GM10248 (cell line): ENCODE data around the gene DRAM1.
"Not testable (repeated sequence)": the region's sequence is repeated elsewhere in the genome, so short reads cannot be mapped to it uniquely, and the experiment has no call there.

ENCODE experiments used
- CTCF ChIA-PET: fragments of 300-600 bp; sonication (Branson Sonifier 250); formaldehyde crosslinking; extraction: SDS; loops from one replicate; lab custom pipeline; 2021; ENCODE audit warnings: antibody characterized with exemption; lab: Yijun Ruan, JAX
- POLR2A ChIA-PET: fragments of 350-650 bp; sonication (Branson Sonifier 250); formaldehyde crosslinking; extraction: SDS; loops from one replicate; lab custom pipeline; 2020; ENCODE audit warnings: antibody characterized with exemption; lab: Yijun Ruan, JAX
- DNase-seq: peaks from one replicate; pipeline ENCODE4 v3.0.0; 2012; ENCODE audit errors: extremely low spot score
- TF ChIP-seq, protein P1 (sequence below): IDR thresholded peaks from 2 replicates; pipeline ENCODE4 v1.5.1; 2012; ENCODE audit warnings: mild to moderate bottlenecking, low read depth; ENCODE audit errors: extremely low read depth, missing control alignments, control extremely low read depth

The DRAM1 gene

GRCh38 chr12:101909646-101910045 lies 32.3 kb downstream of the DRAM1 start:
- TF ChIP-seq, protein P1, sequence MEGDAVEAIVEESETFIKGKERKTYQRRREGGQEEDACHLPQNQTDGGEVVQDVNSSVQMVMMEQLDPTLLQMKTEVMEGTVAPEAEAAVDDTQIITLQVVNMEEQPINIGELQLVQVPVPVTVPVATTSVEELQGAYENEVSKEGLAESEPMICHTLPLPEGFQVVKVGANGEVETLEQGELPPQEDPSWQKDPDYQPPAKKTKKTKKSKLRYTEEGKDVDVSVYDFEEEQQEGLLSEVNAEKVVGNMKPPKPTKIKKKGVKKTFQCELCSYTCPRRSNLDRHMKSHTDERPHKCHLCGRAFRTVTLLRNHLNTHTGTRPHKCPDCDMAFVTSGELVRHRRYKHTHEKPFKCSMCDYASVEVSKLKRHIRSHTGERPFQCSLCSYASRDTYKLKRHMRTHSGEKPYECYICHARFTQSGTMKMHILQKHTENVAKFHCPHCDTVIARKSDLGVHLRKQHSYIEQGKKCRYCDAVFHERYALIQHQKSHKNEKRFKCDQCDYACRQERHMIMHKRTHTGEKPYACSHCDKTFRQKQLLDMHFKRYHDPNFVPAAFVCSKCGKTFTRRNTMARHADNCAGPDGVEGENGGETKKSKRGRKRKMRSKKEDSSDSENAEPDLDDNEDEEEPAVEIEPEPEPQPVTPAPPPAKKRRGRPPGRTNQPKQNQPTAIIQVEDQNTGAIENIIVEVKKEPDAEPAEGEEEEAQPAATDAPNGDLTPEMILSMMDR: no peak
- ChIA-PET CTCF (interaction anchor here (1.0 to 2.0 kb wide), 2 partner anchors 9 to 160 kb away, joined by 3 to 6 read pairs; no protein-coding TSS in a partner anchor), POLR2A (no interaction called here)
- no peak for DNase-seq

- CTCF ChIA-PET: interaction anchor here (1.6 to 1.8 kb wide), 2 partner anchors 26 to 142 kb away, joined by 5 to 8 read pairs; no protein-coding TSS in a partner anchor
- TF ChIP-seq, protein P1: no peak
- POLR2A ChIA-PET: interaction anchor here (1.1 kb wide), 1 partner anchor 9 kb away, joined by 4 read pairs; no protein-coding TSS in a partner anchor
- DNase-seq: no peak
These were observed 38.5 kb downstream of the DRAM1 start for GRCh38 chr12:101915841-101916240.

DNA sequence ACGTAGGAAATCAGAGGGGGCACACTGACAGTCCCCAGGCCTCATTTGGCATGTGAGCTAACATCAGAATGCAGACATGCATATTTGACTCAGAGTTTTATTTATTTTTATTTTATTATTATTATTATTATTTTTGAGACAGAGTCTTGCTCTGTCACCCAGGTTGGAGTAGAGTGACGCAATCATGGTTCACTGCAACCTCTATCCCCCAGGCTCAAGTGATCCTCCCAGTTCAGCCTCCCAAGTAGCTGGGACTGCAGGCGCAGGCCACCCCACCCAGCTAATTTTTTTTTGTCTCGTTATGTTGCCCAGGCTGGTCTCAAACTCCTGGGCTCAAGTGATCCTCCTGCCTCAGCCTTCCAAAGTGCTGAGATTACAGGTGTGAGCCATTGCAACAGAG lies 41.4 kb downstream of the DRAM1 start:
- CTCF ChIA-PET: interaction anchor here (1.0 to 2.9 kb wide), 9 partner anchors 10 to 850 kb away, joined by 3 to 8 read pairs (median 6); no protein-coding TSS in a partner anchor
- DNase-seq, POLR2A ChIA-PET: not testable (repeated sequence)

GRCh38 chr12:101919447-101919846 lies 42.1 kb downstream of the DRAM1 start:
- POLR2A ChIA-PET: interaction anchor here (0.5 kb wide), 1 partner anchor 17 kb away, joined by 3 read pairs; no protein-coding TSS in a partner anchor
- CTCF ChIA-PET: interaction anchor here (1.1 to 2.9 kb wide), 6 partner anchors 10 to 564 kb away, joined by 3 to 8 read pairs (median 6); no protein-coding TSS in a partner anchor
- no peak for DNase-seq
- TF ChIP-seq, protein P1: no peak

DNA sequence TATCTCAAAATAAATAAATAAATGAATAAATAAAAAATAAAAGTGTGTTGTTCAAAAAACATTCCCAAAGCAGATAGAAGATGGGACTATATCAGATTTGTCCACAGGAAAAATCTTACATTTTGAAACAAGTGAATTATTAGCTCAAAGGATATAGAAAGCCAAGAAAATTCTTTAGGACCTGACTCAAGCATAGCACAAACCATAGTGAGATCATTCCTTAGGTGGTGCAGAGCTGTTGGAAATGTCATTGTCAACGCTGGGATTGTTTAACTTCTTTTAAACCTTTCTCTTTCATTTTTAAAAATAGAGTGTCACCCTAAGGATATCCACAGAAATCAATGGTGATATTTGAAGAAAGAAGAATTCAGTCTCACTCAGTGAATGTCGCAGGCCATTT lies 43.5 kb downstream of the DRAM1 start:
- ChIA-PET POLR2A (interaction anchor here (0.7 kb wide), 1 partner anchor 578 kb away, joined by 7 read pairs; no protein-coding TSS in a partner anchor), CTCF (interaction anchor here (1.1 to 2.0 kb wide), 6 partner anchors 9 to 896 kb away, joined by 3 to 6 read pairs (median 3); no protein-coding TSS in a partner anchor)
- no peak for DNase-seq
- TF ChIP-seq, protein P1: no peak

GRCh38 chr12:101923045-101923718 lies 45.8 kb downstream of the DRAM1 start:
- POLR2A ChIA-PET: no interaction called here
- CTCF ChIA-PET: interaction anchor here (0.7 to 1.0 kb wide), 2 partner anchors 9 to 43 kb away, joined by 3 read pairs; no protein-coding TSS in a partner anchor
- TF ChIP-seq, protein P1: no peak
- no peak for DNase-seq

DNA sequence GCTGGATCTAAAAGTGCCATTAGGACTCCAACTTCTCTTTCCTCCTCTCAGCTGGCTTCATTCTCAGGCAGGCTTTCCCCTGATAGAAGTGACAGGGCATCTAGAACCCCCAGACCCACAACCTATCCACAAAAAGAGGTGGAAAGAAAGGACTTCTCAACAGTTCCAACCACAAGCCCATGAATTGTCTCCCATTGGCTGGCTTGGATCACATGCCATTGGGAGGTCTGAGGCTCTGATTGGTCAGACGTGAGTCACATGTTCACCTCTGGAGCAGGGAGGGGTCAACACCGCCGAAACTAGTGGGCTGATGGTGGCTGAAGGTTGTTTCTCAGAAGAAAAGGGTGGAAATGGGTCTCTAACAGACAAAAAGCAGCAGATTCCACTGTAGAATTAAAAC lies 47.2 kb downstream of the DRAM1 start:
- DNase-seq: no peak
- POLR2A ChIA-PET: no interaction called here
- TF ChIP-seq, protein P1: no peak

More for the DNA sequence above, 47.2 kb downstream of the DRAM1 start:
- CTCF ChIA-PET: no interaction called here
